Liver (tissue), 9 donors: ENCODE measurements around the gene MUCL3. TPM values are rescaled to one million over a fixed set of nuclear protein-coding genes. Genes with fewer than 3 reads are reported as not detected.
"Not testable (repeated sequence)": the region's sequence is repeated elsewhere in the genome, so short reads cannot be mapped to it uniquely, and the experiment has no call there.

Experiments used
- DNase-seq: peaks from one replicate; pipeline ENCODE4 v3.0.0-alpha.2; 2017; ENCODE audit warnings: low spot score
- H3K27ac ChIP-seq, 2 donors: one replicate each; pipeline ENCODE4 v1.7.0; 2013; ENCODE audit warnings: inconsistent platforms in 2 of 2, low read length in 2 of 2, control low read depth in 1 of 2, low read depth in 1 of 2, mild to moderate bottlenecking in 1 of 2
- H3K27me3 ChIP-seq, 4 donors: one replicate each; pipeline versions ENCODE4 v1.6.1 to v1.7.0; 2013; ENCODE audit warnings: low read length in 3 of 4, inconsistent platforms in 1 of 4, mild to moderate bottlenecking in 1 of 4, moderate library complexity in 1 of 4; ENCODE audit not compliant: control insufficient read depth in 4 of 4, insufficient read depth in 4 of 4
- H3K36me3 ChIP-seq, 4 donors: one replicate each; pipeline versions ENCODE4 v1.6.1 to v1.7.0; 2013; ENCODE audit warnings: low read length in 3 of 4, mild to moderate bottlenecking in 3 of 4, low read depth in 1 of 4, moderate library complexity in 1 of 4; ENCODE audit not compliant: control insufficient read depth in 4 of 4, insufficient read depth in 3 of 4
- H3K4me1 ChIP-seq, 4 donors: one replicate each; pipeline versions ENCODE4 v1.6.1 to v1.7.0; 2013; ENCODE audit warnings: low read length in 3 of 4, mild to moderate bottlenecking in 3 of 4, moderate library complexity in 1 of 4; ENCODE audit not compliant: control insufficient read depth in 4 of 4, insufficient read depth in 4 of 4
- H3K4me3 ChIP-seq, 3 donors: one replicate each; pipeline versions ENCODE4 v1.6.1 to v1.7.0; 2013; ENCODE audit warnings: low read length in 3 of 3, control low read depth in 1 of 3, low read depth in 1 of 3, mild to moderate bottlenecking in 1 of 3
- H3K9ac ChIP-seq, 2 donors: one replicate each; pipeline ENCODE4 v1.7.0; 2013; ENCODE audit warnings: low read length in 2 of 2, mild to moderate bottlenecking in 2 of 2, moderate library complexity in 2 of 2, control low read depth in 1 of 2, low read depth in 1 of 2
- H3K9me3 ChIP-seq, 4 donors: one replicate each; pipeline versions ENCODE4 v1.6.1 to v1.7.0; 2013; ENCODE audit warnings: low read length in 3 of 4; ENCODE audit not compliant: control insufficient read depth in 4 of 4
- CTCF ChIP-seq: fragments of 150-350 bp; IDR thresholded peaks from 2 replicates; pipeline ENCODE4 v1.5.1; 2017; ENCODE audit warnings: improper control_type of control experiment, low read depth, low read length; ENCODE audit not compliant: missing input control
- FOXA1 ChIP-seq: IDR thresholded peaks from 2 replicates; pipeline ENCODE4 v1.6.1; 2016; ENCODE audit warnings: antibody characterized with exemption
- FOXA2 ChIP-seq: IDR thresholded peaks from 2 replicates; pipeline ENCODE4 v1.6.1; 2016; ENCODE audit warnings: antibody characterized with exemption
- GABPA ChIP-seq, 2 donors: IDR thresholded peaks in 1 of 2; conservative IDR thresholded peaks in 1 of 2; 2 replicates each; pipeline ENCODE4 v1.6.1; 2016; ENCODE audit warnings: antibody characterized with exemption in 2 of 2, mild to moderate bottlenecking in 1 of 2, moderate library complexity in 1 of 2
- HNF4A ChIP-seq, 2 donors: conservative IDR thresholded peaks; 2 replicates each; pipeline ENCODE4 v1.6.1; 2016; ENCODE audit warnings: antibody characterized with exemption in 2 of 2, mild to moderate bottlenecking in 2 of 2
- JUND ChIP-seq, 2 donors: IDR thresholded peaks; 2 replicates each; pipeline ENCODE4 v1.6.1; 2016; ENCODE audit warnings: antibody characterized with exemption in 2 of 2
- NR2F2 ChIP-seq: IDR thresholded peaks from 2 replicates; pipeline ENCODE4 v1.6.1; 2016; ENCODE audit warnings: antibody characterized with exemption
- RAD21 ChIP-seq, 2 donors: IDR thresholded peaks; 2 replicates each; pipeline ENCODE4 v1.6.1; 2016; ENCODE audit warnings: antibody characterized with exemption in 2 of 2, mild to moderate bottlenecking in 2 of 2
- REST ChIP-seq: IDR thresholded peaks from 2 replicates; pipeline ENCODE4 v1.6.1; 2016; ENCODE audit warnings: antibody characterized with exemption, mild to moderate bottlenecking
- SP1 ChIP-seq: IDR thresholded peaks from 2 replicates; pipeline ENCODE4 v1.6.1; 2018; ENCODE audit warnings: antibody characterized with exemption, mild to moderate bottlenecking
- TAF1 ChIP-seq: conservative IDR thresholded peaks from 2 replicates; pipeline ENCODE4 v1.6.1; 2016; ENCODE audit warnings: antibody characterized with exemption, mild to moderate bottlenecking
- WGBS: extraction: QIAGEN DNeasy Blood & Tissue Kit; methylation state at CpG from one replicate; pipeline ENCODE4 v1.1.7; 2013; 5-methylcytosine and 5-hydroxymethylcytosine counted together
- polyA plus RNA-seq, 2 donors: library from polyadenylated mRNA; stranded (reverse) in 1 of 2; unstranded in 1 of 2; fragments of 200-250 nt in 1 of 2; fragments of >200 nt in 1 of 2; fragmentation: Nextera tagmentation in 1 of 2; extraction: Ambion mirVana in 1 of 2; gene quantifications; one replicate each; pipeline versions ENCODE4 v1.2.1 to v1.2.3, GENCODE V29; 2013 to 2015
- total RNA-seq, 2 donors: library from RNA; depleted of rRNA; stranded (reverse); fragments of >200 nt; gene quantifications; one replicate each; pipeline ENCODE4 v1.2.3, GENCODE V29; 2014
- TF ChIP-seq, protein P1 (sequence below): IDR thresholded peaks from 2 replicates; pipeline ENCODE4 v1.6.1; 2016; ENCODE audit warnings: antibody characterized with exemption
- donor health status: healthy.
- donor health status: healthy.
- donor health status: healthy.
- donor health status: healthy.
- donor health status: healthy.

MUCL3 gene
- total and polyA plus RNA-seq, 4 donors: under 0.01 TPM; not detected in 3

DNA sequence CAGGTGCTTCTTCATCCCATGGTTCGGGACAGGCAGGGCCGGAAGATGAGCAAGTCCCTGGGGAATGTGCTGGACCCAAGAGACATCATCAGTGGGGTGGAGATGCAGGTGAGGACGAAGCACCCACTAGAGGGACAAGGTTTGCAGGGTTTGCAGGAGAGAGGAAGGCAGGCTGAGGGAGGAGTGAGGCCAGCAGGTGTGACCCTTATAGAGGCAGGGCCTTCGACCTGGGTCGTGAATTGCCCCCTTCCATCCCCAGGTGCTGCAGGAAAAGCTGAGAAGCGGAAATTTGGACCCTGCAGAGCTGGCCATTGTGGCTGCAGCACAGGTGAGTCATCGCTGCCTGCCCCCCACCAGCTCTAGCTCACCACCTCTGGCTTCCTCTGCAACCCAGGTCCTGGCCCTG, 18.3 kb upstream of the MUCL3 start (continued):
- no peak for TF ChIP-seq TAF1

DNA sequence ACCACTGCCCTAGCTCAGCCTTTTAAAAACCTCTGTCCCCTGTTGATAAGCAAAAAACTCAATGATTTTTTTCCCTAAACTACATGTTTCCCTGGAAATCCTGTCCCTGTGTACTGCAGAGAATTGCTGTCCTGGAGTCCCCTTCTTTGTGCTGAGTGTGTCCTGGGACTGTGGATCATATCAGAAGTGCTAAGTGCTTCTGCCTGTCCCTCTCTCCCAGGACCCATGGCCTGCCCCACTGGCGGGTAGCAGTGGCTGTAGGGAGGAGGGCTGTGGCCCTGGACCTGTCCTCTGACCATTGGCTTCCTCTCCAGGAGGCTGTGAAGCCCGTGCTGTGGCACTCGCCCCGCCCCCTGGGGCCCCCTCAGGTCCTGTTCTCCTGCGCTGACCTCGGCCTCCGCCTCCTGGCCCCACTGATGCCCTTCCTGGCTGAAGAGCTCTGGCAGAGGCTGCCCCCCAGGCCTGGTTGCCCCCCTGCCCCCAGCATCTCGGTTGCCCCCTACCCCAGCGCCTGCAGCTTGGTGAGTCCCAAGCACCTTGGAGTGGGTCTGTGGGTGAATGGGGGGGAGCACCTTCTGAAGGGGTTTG, 16.6 kb upstream of the MUCL3 start:
- DNase-seq, H3K9ac ChIP-seq, H3K27me3 ChIP-seq, H3K4me3 ChIP-seq, H3K4me1 ChIP-seq, H3K9me3 ChIP-seq, H3K27ac ChIP-seq: not testable (repeated sequence)
- 94% methylated on average over 9 of the region's 9 CpGs for WGBS
- peaks cover 18 to 71% (median 35%) of the 10 kb centered on the region in 4 donors for H3K36me3 ChIP-seq

DNA sequence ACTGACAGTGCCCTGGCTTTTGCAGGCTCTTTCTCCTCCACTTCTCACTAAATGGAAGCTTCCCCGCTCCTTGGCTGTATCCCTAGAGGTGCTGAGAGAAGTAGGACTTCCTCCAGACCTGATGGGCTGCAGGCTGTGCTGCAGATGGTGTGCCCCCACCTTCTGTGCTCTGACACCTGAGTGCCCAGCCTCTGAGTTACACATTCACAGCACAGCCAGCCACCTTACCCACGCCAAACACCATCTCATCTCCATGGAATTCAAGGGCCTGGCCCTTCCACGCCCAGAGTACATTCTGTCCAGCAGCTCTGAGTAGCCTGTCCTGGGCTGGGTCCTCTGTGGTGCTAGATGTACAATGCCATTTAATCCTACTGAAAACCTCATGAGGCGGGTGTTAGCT, 14.1 kb upstream of the MUCL3 start:
- Histone ChIP-seq H3K36me3 (peaks cover 9 to 49% (median 21%) of the 10 kb centered on the region in 4 donors), H3K4me1 (no peaks in the 10 kb centered on the region), H3K9ac (no peak overlapping the region), H3K9me3 (peaks cover 0 to 3% (median 1%) of the 10 kb centered on the region in 4 donors), H3K27me3 (no peaks in the 10 kb centered on the region), H3K4me3 (no peak overlapping the region), H3K27ac (no peak overlapping the region)
- DNase-seq: no peak
- TF ChIP-seq FOXA2 (no peak), CTCF (no peak), TAF1 (no peak), RAD21 (IDR thresholded peaks at IDR 0.05) (no peak), SP1 (no peak), FOXA1 (no peak), JUND (IDR thresholded peaks at IDR 0.05) (no peak), HNF4A (conservative IDR thresholded peaks at IDR 0.05) (no peak)
- 93% methylated on average over 4 of the region's 4 CpGs for WGBS

- H3K27me3 ChIP-seq, DNase-seq, H3K4me3 ChIP-seq, H3K27ac ChIP-seq, H3K4me1 ChIP-seq, H3K9me3 ChIP-seq, H3K9ac ChIP-seq: not testable (repeated sequence)
- 94% methylated on average over 3 of the region's 3 CpGs for WGBS
- peaks cover 9 to 44% (median 20%) of the 10 kb centered on the region in 4 donors for H3K36me3 ChIP-seq
These were observed 13.7 kb upstream of the MUCL3 start for GRCh38 chr6:30927080-30927479.

DNA sequence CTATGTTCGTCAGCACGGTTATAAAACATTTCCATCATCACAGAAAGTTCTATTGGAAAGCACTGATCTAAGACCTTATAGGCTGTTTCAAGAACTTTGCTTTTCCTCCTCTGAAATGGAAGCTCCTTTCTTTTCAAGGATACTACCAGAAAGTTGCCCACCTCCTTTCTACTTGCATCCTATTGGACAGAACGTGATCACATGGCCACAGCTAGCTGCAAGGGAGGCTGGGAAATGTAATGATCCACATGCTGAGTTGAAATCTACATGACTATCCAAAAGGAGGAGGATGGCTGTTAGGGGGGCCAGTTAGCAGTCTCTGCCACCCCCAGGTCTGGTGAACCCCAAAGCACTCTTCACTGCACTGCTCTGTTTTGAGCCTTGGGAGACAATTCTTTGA, 12.1 kb upstream of the MUCL3 start:
- no peaks in the 10 kb centered on the region for H3K27me3 ChIP-seq
- DNase-seq: no peak
- H3K4me1 ChIP-seq: no peaks in the 10 kb centered on the region
- no peak overlapping the region for H3K27ac ChIP-seq
- peaks cover 0 to 3% (median 1%) of the 10 kb centered on the region in 4 donors for H3K9me3 ChIP-seq
- H3K36me3 ChIP-seq: peaks cover 4 to 28% (median 9%) of the 10 kb centered on the region in 4 donors
- 99% methylated on average over 3 of the region's 3 CpGs for WGBS
- H3K4me3 ChIP-seq: no peak overlapping the region
- no peak overlapping the region for H3K9ac ChIP-seq
- TF ChIP-seq TAF1 (no peak), RAD21 (IDR thresholded peaks at IDR 0.05) (no peak), SP1 (no peak), GABPA (IDR thresholded peaks at IDR 0.05 in 1 of 2, conservative IDR thresholded peaks at IDR 0.05 in 1 of 2) (no peak), REST (no peak), NR2F2 (no peak)
- TF ChIP-seq, protein P1, sequence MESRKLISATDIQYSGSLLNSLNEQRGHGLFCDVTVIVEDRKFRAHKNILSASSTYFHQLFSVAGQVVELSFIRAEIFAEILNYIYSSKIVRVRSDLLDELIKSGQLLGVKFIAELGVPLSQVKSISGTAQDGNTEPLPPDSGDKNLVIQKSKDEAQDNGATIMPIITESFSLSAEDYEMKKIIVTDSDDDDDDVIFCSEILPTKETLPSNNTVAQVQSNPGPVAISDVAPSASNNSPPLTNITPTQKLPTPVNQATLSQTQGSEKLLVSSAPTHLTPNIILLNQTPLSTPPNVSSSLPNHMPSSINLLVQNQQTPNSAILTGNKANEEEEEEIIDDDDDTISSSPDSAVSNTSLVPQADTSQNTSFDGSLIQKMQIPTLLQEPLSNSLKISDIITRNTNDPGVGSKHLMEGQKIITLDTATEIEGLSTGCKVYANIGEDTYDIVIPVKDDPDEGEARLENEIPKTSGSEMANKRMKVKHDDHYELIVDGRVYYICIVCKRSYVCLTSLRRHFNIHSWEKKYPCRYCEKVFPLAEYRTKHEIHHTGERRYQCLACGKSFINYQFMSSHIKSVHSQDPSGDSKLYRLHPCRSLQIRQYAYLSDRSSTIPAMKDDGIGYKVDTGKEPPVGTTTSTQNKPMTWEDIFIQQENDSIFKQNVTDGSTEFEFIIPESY: no peak
